ENCODE measurements around the gene EVI5.
"Not testable (repeated sequence)": the region's sequence is repeated elsewhere in the genome, so short reads cannot be mapped to it uniquely, and the experiment has no call there.

The EVI5 gene

GRCh38 chr1:92786111-92786901, 1.4 kb upstream of the EVI5 start:
- Histone ChIP-seq H3K4me3 (ENCODE audit: low read length) (no peak overlapping the region), H3K79me2 (ENCODE audit: low read length) (peaks cover 22% of the 10 kb centered on the region), H3K27ac (ENCODE audit: low read length) (no peak overlapping the region), H3K9ac (ENCODE audit: low read length) (no peak overlapping the region), H3K27me3 (ENCODE audit: low read depth, low read length) (no peaks in the 10 kb centered on the region), H3K9me3 (ENCODE audit: insufficient read depth, low read length) (no peaks in the 10 kb centered on the region), H3K4me2 (ENCODE audit: low read length) (no peak overlapping the region), H3K36me3 (replicated peaks; ENCODE audit: low read depth, low read length) (no peaks in the 10 kb centered on the region), H2AFZ (ENCODE audit: low read depth, low read length) (no peak overlapping the region), H3K4me1 (ENCODE audit: low read length) (peaks cover 8% of the 10 kb centered on the region; the same call in 1 of the 2 replicates), H4K20me1 (ENCODE audit: insufficient read depth, low read length) (no peaks in the 10 kb centered on the region)
- TF ChIP-seq CTCF (IDR thresholded peaks at IDR 0.05; ENCODE audit: low read depth, low read length) (no peak), EZH2phosphoT487 (IDR thresholded peaks at IDR 0.05; ENCODE audit: low read depth) (no peak)

- H3K36me3 ChIP-seq (replicated peaks; ENCODE audit: low read depth, low read length), result no peaks in the 10 kb centered on the region
- H3K9me3 ChIP-seq (ENCODE audit: insufficient read depth, low read length), result no peaks in the 10 kb centered on the region
- H3K4me2 ChIP-seq (ENCODE audit: low read length), result peak overlapping the region; percentile 71
- no peak overlapping the region for H3K27ac ChIP-seq (ENCODE audit: low read length)
- TF ChIP-seq EZH2phosphoT487 (IDR thresholded peaks at IDR 0.05; ENCODE audit: low read depth) (no peak), CTCF (IDR thresholded peaks at IDR 0.05; ENCODE audit: low read depth, low read length) (no peak)
- no peaks in the 10 kb centered on the region for H4K20me1 ChIP-seq (ENCODE audit: insufficient read depth, low read length)
- H3K4me1 ChIP-seq (ENCODE audit: low read length), result peaks cover 8% of the 10 kb centered on the region; the same call in 1 of the 2 replicates
- peak overlapping the region; percentile 84 for H3K9ac ChIP-seq (ENCODE audit: low read length)
- H3K4me3 ChIP-seq (ENCODE audit: low read length), result peak overlapping the region; percentile 98
- no peaks in the 10 kb centered on the region for H3K27me3 ChIP-seq (ENCODE audit: low read depth, low read length)
- peaks cover 25% of the 10 kb centered on the region for H3K79me2 ChIP-seq (ENCODE audit: low read length)
- 0 out of 2 replicates have a peak overlapping the region, but pooled peaks have one; percentile 84 for H2AFZ ChIP-seq (ENCODE audit: low read depth, low read length)
Observed at GRCh38 chr1:92784021-92784638, 778 bp downstream of the EVI5 start.

- H3K4me1 ChIP-seq (ENCODE audit: low read length); H3K27ac ChIP-seq (ENCODE audit: low read length); H2AFZ ChIP-seq (ENCODE audit: low read depth, low read length); H4K20me1 ChIP-seq (ENCODE audit: insufficient read depth, low read length); H3K27me3 ChIP-seq (ENCODE audit: low read depth, low read length); H3K9me3 ChIP-seq (ENCODE audit: insufficient read depth, low read length); H3K36me3 ChIP-seq (replicated peaks; ENCODE audit: low read depth, low read length): not testable (repeated sequence)
- peak overlapping the region; percentile 84; the same call in 1 of the 2 replicates for H3K9ac ChIP-seq (ENCODE audit: low read length)
- H3K4me2 ChIP-seq (ENCODE audit: low read length), result peak overlapping the region; percentile 71
- H3K79me2 ChIP-seq (ENCODE audit: low read length), result peaks cover 26% of the 10 kb centered on the region
- peak overlapping the region; percentile 98 for H3K4me3 ChIP-seq (ENCODE audit: low read length)
Observed at GRCh38 chr1:92783550-92783949, 1.4 kb downstream of the EVI5 start.

- Histone ChIP-seq H3K27ac (ENCODE audit: low read length) (no peak overlapping the region), H3K27me3 (ENCODE audit: low read depth, low read length) (no peaks in the 10 kb centered on the region), H2AFZ (ENCODE audit: low read depth, low read length) (no peak overlapping the region), H3K79me2 (ENCODE audit: low read length) (peaks cover 30% of the 10 kb centered on the region), H3K4me3 (ENCODE audit: low read length) (no peak overlapping the region), H3K4me1 (ENCODE audit: low read length) (no peaks in the 10 kb centered on the region), H3K36me3 (replicated peaks; ENCODE audit: low read depth, low read length) (no peaks in the 10 kb centered on the region), H4K20me1 (ENCODE audit: insufficient read depth, low read length) (no peaks in the 10 kb centered on the region; the same call in 1 of the 2 replicates), H3K9me3 (ENCODE audit: insufficient read depth, low read length) (no peaks in the 10 kb centered on the region), H3K4me2 (ENCODE audit: low read length) (no peak overlapping the region), H3K9ac (ENCODE audit: low read length) (no peak overlapping the region)
- TF ChIP-seq CTCF (IDR thresholded peaks at IDR 0.05; ENCODE audit: low read depth, low read length) (no peak), EZH2phosphoT487 (IDR thresholded peaks at IDR 0.05; ENCODE audit: low read depth) (no peak)
Observed at GRCh38 chr1:92778376-92778775, 6.5 kb downstream of the EVI5 start.

All from OCI-LY3 (cell line).